ENCODE data around the gene APPL1.

DNA sequence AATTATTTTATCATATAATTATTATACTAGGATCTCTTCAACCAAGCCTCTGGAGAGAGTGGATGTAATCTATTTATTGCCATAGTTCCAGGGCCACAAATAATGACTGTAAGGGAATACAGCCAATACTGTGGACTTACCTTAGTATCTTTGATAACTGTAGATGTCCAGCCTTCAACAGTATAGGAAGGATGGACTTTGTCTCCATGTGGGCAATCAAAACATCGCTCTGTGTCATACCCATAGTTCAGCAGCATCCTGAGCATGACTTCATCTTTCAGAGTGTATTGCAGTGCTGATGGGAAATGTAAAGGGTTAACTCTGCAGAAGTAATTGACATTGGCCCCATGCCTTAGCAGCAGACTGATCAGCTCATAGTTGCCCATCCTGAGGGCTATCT is 50.7 kb downstream of the APPL1 start:
- TF ChIP-seq GMEB2 (CRISPR knock-in tag; IDR thresholded peaks at IDR 0.05; ENCODE audit: low read depth) (no peak), FOXA1 (IDR thresholded peaks at IDR 0.05) (no peak), FOXA1 (CRISPR knock-in tag; IDR thresholded peaks at IDR 0.05) (no peak), NR2F2 (IDR thresholded peaks at IDR 0.05; ENCODE audit: borderline replicate concordance, low read depth) (no peak), ESRRA (CRISPR knock-in tag; IDR thresholded peaks at IDR 0.05; ENCODE audit: low read depth) (no peak), THAP11 (CRISPR knock-in tag; IDR thresholded peaks at IDR 0.05) (no peak), HOXA7 (CRISPR knock-in tag; IDR thresholded peaks at IDR 0.05) (no peak), BRD4 (CRISPR knock-in tag; IDR thresholded peaks at IDR 0.05) (no peak), CEBPZ (IDR thresholded peaks at IDR 0.05; ENCODE audit: low read length) (no peak), KAT2B (IDR thresholded peaks at IDR 0.05; ENCODE audit: borderline replicate concordance, low read depth, low read length) (no peak), BORCS8-MEF2B (CRISPR knock-in tag; IDR thresholded peaks at IDR 0.05) (no peak), CTCF (CRISPR knock-in tag; IDR thresholded peaks at IDR 0.05) (no peak)
- TF ChIP-seq, protein P1, sequence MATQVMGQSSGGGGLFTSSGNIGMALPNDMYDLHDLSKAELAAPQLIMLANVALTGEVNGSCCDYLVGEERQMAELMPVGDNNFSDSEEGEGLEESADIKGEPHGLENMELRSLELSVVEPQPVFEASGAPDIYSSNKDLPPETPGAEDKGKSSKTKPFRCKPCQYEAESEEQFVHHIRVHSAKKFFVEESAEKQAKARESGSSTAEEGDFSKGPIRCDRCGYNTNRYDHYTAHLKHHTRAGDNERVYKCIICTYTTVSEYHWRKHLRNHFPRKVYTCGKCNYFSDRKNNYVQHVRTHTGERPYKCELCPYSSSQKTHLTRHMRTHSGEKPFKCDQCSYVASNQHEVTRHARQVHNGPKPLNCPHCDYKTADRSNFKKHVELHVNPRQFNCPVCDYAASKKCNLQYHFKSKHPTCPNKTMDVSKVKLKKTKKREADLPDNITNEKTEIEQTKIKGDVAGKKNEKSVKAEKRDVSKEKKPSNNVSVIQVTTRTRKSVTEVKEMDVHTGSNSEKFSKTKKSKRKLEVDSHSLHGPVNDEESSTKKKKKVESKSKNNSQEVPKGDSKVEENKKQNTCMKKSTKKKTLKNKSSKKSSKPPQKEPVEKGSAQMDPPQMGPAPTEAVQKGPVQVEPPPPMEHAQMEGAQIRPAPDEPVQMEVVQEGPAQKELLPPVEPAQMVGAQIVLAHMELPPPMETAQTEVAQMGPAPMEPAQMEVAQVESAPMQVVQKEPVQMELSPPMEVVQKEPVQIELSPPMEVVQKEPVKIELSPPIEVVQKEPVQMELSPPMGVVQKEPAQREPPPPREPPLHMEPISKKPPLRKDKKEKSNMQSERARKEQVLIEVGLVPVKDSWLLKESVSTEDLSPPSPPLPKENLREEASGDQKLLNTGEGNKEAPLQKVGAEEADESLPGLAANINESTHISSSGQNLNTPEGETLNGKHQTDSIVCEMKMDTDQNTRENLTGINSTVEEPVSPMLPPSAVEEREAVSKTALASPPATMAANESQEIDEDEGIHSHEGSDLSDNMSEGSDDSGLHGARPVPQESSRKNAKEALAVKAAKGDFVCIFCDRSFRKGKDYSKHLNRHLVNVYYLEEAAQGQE (IDR thresholded peaks at IDR 0.05; ENCODE audit: borderline replicate concordance in 1 of 2, low read depth in 1 of 2, low read length in 2 of 2) = no peak

All from HepG2 (cell line).